Erythroblast (primary cell): Measurements from ENCODE around the gene GALP.

Experiments used
- GATA1 ChIP-seq: IDR thresholded peaks from 2 replicates; pipeline ENCODE4 v1.6.1; 2011; ENCODE audit warnings: low read depth, mild to moderate bottlenecking, control low read depth, low read length, moderate library complexity
- POLR2A ChIP-seq: IDR thresholded peaks from 2 replicates; pipeline ENCODE4 v1.6.1; 2011; ENCODE audit warnings: mild to moderate bottlenecking, low read length

DNA sequence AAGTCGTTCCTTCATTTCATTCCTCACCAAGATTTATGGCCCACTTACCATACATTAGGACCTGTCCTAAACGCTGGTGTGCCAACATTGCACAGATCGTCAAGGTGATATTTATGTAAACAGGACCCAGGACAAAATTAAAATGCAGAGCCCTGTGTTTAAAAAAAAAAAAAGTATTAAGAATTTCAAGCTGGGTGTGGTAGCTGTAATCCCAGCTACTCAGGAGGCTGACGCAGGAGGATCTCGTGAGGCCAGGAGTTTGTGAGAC, 41.2 kb upstream of the GALP start:
- TF ChIP-seq POLR2A = no peak
- TF ChIP-seq GATA1 = no peak
